GM12878 (cell line): ENCODE results near the gene CETN1.

Experiments
- JUNB ChIP-seq: IDR thresholded peaks from 2 replicates; pipeline ENCODE4 v1.6.1; 2016; ENCODE audit warnings: antibody characterized with exemption, mild to moderate bottlenecking
- POLR2AphosphoS5 ChIP-seq: IDR thresholded peaks from 2 replicates; pipeline ENCODE4 v1.6.1; 2011; ENCODE audit warnings: mild to moderate bottlenecking, low read length, inconsistent platforms
- TF ChIP-seq, protein P1 (sequence below): IDR thresholded peaks from 2 replicates; pipeline ENCODE4 v1.6.1; 2011; ENCODE audit warnings: low read depth, low read length, improper control_type of control experiment, borderline replicate concordance
- TF ChIP-seq, protein P2 (sequence below): fragments of 150-350 bp; IDR thresholded peaks from 2 replicates; pipeline ENCODE4 v1.6.1; 2016; ENCODE audit warnings: low read depth, low read length
- TF ChIP-seq, protein P3 (sequence below): IDR thresholded peaks from 2 replicates; pipeline ENCODE4 v1.6.1; 2011; ENCODE audit warnings: borderline replicate concordance, low read depth, mild to moderate bottlenecking, moderate library complexity, low read length; ENCODE audit not compliant: insufficient read depth, poor library complexity, severe bottlenecking
- TF ChIP-seq, protein P4 (sequence below): fragments of 450-650 bp; IDR thresholded peaks from 2 replicates; pipeline ENCODE4 v1.6.1; 2017; ENCODE audit warnings: antibody characterized with exemption, mild to moderate bottlenecking, moderate library complexity

DNA sequence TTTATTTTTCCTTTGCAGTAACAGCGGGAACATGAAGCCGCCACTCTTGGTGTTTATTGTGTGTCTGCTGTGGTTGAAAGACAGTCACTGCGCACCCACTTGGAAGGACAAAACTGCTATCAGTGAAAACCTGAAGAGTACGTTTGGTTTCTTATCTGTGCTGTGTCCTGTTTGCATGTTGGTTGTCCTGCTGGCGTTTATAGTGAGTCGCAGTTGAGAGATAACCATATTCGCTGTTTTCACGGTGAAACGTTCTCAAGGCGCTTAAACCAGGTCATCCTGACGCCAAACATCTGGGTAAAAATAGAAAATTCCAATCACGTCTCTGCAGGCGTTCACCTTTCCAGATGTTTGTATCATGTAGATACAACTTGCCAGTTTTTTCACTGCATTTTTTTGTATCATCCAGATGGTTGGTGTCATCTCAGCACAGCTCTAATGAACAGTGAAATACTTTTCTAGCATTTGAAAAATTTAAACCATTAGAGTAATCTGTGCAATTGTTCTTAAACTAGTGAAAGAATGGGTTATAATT lies 37.9 kb downstream of the CETN1 start:
- TF ChIP-seq POLR2AphosphoS5 (no peak), JUNB (no peak)
- TF ChIP-seq, protein P1, sequence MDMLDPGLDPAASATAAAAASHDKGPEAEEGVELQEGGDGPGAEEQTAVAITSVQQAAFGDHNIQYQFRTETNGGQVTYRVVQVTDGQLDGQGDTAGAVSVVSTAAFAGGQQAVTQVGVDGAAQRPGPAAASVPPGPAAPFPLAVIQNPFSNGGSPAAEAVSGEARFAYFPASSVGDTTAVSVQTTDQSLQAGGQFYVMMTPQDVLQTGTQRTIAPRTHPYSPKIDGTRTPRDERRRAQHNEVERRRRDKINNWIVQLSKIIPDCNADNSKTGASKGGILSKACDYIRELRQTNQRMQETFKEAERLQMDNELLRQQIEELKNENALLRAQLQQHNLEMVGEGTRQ, result no peak
- TF ChIP-seq, protein P2, sequence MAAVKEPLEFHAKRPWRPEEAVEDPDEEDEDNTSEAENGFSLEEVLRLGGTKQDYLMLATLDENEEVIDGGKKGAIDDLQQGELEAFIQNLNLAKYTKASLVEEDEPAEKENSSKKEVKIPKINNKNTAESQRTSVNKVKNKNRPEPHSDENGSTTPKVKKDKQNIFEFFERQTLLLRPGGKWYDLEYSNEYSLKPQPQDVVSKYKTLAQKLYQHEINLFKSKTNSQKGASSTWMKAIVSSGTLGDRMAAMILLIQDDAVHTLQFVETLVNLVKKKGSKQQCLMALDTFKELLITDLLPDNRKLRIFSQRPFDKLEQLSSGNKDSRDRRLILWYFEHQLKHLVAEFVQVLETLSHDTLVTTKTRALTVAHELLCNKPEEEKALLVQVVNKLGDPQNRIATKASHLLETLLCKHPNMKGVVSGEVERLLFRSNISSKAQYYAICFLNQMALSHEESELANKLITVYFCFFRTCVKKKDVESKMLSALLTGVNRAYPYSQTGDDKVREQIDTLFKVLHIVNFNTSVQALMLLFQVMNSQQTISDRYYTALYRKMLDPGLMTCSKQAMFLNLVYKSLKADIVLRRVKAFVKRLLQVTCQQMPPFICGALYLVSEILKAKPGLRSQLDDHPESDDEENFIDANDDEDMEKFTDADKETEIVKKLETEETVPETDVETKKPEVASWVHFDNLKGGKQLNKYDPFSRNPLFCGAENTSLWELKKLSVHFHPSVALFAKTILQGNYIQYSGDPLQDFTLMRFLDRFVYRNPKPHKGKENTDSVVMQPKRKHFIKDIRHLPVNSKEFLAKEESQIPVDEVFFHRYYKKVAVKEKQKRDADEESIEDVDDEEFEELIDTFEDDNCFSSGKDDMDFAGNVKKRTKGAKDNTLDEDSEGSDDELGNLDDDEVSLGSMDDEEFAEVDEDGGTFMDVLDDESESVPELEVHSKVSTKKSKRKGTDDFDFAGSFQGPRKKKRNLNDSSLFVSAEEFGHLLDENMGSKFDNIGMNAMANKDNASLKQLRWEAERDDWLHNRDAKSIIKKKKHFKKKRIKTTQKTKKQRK, result no peak
- TF ChIP-seq, protein P3, sequence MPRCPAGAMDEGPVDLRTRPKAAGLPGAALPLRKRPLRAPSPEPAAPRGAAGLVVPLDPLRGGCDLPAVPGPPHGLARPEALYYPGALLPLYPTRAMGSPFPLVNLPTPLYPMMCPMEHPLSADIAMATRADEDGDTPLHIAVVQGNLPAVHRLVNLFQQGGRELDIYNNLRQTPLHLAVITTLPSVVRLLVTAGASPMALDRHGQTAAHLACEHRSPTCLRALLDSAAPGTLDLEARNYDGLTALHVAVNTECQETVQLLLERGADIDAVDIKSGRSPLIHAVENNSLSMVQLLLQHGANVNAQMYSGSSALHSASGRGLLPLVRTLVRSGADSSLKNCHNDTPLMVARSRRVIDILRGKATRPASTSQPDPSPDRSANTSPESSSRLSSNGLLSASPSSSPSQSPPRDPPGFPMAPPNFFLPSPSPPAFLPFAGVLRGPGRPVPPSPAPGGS, result no peak
- TF ChIP-seq, protein P4, sequence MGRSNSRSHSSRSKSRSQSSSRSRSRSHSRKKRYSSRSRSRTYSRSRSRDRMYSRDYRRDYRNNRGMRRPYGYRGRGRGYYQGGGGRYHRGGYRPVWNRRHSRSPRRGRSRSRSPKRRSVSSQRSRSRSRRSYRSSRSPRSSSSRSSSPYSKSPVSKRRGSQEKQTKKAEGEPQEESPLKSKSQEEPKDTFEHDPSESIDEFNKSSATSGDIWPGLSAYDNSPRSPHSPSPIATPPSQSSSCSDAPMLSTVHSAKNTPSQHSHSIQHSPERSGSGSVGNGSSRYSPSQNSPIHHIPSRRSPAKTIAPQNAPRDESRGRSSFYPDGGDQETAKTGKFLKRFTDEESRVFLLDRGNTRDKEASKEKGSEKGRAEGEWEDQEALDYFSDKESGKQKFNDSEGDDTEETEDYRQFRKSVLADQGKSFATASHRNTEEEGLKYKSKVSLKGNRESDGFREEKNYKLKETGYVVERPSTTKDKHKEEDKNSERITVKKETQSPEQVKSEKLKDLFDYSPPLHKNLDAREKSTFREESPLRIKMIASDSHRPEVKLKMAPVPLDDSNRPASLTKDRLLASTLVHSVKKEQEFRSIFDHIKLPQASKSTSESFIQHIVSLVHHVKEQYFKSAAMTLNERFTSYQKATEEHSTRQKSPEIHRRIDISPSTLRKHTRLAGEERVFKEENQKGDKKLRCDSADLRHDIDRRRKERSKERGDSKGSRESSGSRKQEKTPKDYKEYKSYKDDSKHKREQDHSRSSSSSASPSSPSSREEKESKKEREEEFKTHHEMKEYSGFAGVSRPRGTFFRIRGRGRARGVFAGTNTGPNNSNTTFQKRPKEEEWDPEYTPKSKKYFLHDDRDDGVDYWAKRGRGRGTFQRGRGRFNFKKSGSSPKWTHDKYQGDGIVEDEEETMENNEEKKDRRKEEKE, result no peak
